ENCODE data around the gene TFEB.

GRCh38 chr6:41784581-41785171, 49.3 kb upstream of the TFEB start:
- no peak for TF ChIP-seq TCF7L2 (IDR thresholded peaks at IDR 0.05; ENCODE audit: borderline replicate concordance, low read depth, low read length)
- TF ChIP-seq, protein P1, sequence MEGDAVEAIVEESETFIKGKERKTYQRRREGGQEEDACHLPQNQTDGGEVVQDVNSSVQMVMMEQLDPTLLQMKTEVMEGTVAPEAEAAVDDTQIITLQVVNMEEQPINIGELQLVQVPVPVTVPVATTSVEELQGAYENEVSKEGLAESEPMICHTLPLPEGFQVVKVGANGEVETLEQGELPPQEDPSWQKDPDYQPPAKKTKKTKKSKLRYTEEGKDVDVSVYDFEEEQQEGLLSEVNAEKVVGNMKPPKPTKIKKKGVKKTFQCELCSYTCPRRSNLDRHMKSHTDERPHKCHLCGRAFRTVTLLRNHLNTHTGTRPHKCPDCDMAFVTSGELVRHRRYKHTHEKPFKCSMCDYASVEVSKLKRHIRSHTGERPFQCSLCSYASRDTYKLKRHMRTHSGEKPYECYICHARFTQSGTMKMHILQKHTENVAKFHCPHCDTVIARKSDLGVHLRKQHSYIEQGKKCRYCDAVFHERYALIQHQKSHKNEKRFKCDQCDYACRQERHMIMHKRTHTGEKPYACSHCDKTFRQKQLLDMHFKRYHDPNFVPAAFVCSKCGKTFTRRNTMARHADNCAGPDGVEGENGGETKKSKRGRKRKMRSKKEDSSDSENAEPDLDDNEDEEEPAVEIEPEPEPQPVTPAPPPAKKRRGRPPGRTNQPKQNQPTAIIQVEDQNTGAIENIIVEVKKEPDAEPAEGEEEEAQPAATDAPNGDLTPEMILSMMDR (tag by site-specific recombination; IDR thresholded peaks at IDR 0.05): no peak
